HG03066 (cell line): ENCODE data around the gene PSMB2.
A peak's percentile ranks its signal among the peaks of the same experiment; 100 is the strongest.

ENCODE experiments used
- ATAC-seq: cut with Tn5 transposase; IDR thresholded peaks from one replicate; pipeline ENCODE4 v1.9.1; 2021; ENCODE audit warnings: low read depth; ENCODE audit not compliant: unreplicated experiment

Gene PSMB2

DNA sequence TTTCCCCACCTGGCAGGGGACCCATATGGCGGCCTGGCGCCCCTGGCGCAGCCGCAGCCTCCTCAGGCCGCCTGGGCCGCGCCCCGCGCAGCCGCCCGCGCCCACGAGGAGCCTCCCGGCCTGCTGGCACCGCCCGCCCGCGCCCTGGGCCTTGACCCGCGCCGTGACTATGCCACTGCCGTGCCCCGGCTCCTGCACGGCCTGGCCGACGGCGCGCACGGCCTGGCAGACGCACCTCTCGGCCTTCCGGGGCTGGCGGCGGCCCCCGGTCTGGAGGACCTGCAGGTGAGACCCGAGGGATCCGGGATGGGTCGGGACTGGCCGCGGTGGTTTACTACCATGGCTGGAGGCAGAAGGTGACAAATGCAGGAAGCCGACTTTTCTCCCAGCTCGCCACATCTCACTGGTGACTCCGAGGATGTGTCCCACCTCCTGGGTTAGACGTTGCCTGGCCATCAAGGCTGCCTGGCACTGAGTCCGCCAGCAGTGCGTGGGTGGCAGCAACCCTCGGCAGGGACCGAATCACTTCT lies 67.1 kb downstream of the PSMB2 start:
- no peak for ATAC-seq

DNA sequence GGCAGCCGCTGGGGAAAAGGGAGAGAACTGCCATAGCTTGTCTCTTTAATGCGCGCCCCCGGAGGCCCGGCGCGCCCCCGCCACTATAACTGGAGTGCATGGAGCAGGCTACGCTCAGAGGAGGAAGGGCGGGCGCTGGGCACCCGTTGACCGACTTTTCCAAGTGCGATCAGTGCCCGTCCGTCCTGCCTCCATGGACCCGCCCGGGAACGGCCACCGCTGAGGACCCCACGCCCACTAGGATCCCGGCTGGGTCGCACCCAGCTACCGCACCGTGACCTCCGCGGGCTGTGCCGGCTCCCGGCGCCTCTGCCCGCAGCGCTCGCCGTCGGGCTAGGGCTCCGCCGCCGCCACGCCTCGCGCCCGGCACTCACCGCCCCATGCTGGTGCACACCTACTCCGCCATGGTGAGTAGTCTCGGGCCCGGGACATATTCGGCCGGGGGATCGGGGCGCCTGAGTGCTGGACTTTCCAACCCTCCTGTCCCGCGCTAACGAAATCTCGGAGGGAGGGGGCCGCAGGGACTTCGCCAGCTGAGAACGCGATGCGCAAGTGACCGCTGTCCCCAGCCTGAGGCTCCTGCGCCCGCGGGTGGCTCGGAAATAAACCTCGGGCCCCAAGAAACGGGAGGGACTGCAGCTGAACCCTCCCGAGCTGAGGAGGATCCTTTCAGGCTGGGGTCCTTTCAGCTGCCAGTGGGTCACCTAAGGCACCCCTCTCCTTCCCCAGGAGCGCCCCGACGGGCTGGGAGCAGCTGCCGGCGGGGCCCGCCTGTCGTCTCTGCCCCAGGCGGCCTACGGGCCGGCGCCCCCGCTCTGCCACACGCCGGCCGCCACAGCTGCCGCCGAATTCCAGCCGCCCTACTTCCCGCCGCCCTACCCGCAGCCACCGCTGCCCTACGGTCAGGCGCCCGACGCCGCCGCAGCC lies 67.9 kb downstream of the PSMB2 start, which contains the start of gene TFAP2E:
Gene TFAP2E, plus strand, starts transcription at position 117 of the 927 bp plus-strand sequence. Its CDS starts 264 bp downstream, at position 381.
- no peak for ATAC-seq

DNA sequence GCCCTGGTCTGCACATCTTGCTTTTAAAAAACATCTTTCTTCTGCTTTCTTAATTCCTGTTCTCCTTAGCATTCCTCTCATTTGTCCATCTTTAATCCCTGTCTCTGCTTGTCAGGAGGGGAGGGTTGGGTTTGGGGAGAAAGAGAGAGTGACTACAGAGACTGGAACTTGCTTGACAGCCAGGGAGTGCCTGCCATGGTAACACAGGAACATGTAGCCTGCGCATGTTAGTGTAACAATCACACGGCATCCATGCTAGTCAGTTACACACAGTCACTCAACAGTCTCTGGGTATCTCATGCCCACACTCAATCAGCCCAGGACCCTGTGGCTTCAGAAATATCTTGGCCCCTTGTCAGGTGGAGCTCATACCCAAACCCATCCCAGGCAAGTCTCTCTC lies 69.0 kb downstream of the PSMB2 start:
- ATAC-seq, result no peak

DNA sequence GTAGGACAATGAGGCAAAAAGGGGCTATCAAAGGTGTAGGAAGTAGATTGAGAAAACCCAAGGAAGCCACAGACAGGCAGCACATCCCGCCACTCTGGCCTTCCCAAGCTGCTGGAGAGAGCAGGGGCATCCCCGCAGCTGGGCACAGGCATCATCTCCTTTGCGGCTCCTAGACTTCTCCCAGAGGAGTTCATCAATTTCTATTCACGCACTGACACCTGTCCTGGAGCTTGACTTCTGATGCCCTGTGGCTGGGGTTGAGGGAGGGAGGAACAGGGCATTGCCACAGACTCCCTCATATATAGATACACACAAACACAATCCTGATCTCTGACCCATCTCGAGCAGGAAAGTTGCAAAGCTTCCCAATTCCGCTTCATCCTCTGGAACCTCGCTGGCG lies 70.1 kb downstream of the PSMB2 start:
- no peak for ATAC-seq

DNA sequence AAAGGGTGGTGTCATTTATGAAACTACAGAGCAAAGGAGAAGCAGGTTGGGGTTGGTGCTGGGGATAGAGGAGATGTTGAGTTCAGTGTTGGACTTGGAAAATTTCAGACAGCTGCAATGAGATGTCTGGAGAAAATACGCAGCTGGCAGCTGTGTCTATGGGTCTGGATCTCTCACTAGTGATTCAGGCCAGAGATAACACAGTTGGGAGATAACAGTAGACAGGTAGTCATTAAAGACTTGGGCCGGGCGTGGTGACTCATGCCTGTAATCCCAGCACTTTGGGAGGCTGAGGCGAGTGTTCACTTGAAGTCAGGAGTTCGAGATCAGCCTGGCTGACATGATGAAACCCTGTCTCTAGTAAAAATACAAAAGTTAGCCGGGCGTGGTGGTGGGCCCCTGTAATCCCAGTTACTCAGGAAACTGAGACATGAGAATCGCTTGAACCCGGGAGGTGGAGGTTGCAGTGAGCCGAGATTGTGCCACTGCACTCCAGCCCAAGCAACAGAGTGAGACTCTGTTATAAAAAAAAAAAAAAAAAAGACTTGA lies 70.7 kb downstream of the PSMB2 start:
- ATAC-seq, result no peak

DNA sequence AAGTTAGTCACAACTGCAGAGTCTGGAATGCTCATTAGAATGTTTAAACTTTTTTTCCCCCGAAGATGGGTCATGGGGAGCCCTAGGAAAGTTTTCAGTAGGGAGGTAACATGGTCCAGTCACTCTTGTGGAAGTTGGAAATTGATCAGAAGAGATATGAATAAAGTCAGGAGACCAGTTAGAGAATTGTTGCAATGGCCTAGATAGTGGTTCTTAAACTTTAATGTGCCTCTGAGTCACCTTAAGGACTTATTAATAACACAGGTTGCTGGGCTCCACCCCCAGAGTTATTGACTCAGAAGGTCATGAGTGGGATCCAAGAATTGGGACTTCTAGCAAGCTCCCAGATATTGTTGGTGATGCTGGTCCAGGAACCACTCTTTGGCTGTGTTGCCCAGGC lies 71.4 kb downstream of the PSMB2 start:
- no peak for ATAC-seq

DNA sequence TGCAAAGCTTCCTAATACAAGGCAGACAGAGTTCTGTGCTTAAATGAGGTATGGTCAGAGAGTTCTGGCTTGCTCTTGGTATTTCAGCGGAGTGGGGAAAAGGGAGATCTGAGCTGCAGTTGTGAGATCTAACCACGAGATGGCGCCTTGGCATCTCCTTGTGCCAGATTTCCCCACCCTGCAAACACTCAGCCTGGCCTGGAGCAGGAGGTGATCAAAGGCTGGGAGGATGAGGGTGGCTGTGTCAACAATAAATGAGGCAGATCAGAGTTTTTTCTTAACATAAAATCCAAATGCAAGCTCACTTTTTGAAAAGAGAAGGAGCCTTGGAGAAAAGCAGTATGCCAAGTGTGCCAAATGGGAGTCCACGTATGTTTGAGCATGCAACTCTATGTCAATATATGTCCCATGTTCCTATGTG lies 72.3 kb downstream of the PSMB2 start:
- ATAC-seq, result peak; percentile 58

DNA sequence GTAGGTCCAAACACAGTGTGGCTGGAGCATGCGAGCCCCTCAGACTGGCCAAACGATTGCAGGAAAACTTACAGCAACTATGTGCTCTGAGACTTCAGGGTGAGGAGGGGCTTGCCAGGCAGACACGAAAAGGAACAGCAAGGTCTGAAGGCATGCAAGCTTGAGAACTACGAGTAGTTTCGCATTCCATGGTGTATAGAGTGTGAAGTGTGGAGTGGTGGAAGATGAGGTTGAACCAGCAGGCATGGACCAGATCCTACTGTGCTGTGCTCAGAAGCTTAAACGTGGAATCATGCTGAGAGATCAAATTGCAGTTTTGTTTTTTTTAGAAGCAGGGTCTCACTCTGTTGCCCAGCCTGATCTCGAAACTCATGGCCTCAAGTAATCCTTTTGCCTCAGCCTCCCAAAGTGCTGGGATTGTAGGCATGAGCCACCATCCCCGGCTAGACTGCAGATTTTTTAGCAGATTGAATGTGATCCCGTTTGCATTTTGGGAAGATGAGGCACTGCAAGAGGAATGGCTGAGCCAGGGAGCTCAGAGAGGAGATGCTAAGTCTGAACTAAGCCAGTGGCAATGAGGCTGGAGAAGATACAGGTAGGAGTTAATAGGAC lies 73.3 kb downstream of the PSMB2 start:
- ATAC-seq, result no peak

DNA sequence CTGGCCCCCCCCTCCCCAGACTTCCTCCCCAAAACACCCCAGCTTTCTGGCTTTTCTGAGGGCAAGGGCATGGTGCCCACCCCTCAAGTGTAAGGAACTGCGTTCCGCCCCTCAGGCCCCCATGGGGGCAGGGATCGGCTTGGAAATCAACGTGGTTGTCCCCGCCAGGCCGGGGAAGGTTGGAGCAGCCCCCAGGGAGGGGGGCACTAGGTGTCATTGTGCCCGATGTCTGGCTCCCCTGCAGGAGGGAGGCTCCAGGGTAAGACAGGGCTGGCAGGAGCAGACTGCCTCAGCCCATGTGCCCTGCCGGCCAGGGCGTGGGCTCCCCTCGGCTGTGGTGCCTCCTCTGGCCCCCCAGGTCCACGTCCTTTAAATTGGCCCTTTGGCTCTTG lies 75.6 kb downstream of the PSMB2 start:
- ATAC-seq, result no peak

DNA sequence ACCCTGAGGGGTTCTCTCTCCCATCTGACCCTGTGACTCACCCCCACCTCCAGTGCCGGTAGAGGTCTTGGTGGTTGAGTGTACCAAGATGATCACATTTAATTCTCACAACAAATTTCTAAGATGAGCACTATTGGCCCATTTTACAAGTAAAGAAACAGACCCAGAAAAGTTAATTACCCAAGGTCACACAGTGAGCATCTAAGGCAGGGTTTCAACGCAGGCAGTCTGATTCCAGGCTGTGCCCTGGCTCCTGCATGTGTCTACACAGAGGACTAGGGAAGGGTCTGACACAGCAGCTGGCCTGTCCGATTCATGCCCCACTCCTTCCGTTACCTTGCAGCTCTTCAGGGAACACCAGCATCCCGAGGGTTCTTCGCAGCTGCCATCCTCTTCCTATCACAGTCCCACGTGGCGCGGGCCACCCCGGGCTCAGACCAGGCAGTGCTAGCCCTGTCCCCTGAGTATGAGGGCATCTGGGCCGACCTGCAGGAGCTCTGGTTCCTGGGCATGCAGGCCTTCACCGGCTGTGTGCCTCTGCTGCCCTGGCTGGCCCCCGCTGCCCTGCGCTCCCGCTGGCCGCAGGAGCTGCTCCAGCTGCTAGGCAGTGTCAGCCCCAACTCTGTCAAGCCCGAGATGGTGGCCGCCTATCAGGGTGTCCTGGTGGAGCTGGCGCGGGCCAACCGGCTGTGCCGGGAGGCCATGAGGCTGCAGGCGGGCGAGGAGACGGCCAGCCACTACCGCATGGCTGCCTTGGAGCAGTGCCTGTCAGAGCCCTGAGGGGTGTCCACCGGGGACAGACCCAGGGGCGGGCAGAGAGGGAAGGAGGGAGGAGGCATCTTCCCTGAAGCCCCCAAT lies 76.2 kb downstream of the PSMB2 start:
- no peak for ATAC-seq

DNA sequence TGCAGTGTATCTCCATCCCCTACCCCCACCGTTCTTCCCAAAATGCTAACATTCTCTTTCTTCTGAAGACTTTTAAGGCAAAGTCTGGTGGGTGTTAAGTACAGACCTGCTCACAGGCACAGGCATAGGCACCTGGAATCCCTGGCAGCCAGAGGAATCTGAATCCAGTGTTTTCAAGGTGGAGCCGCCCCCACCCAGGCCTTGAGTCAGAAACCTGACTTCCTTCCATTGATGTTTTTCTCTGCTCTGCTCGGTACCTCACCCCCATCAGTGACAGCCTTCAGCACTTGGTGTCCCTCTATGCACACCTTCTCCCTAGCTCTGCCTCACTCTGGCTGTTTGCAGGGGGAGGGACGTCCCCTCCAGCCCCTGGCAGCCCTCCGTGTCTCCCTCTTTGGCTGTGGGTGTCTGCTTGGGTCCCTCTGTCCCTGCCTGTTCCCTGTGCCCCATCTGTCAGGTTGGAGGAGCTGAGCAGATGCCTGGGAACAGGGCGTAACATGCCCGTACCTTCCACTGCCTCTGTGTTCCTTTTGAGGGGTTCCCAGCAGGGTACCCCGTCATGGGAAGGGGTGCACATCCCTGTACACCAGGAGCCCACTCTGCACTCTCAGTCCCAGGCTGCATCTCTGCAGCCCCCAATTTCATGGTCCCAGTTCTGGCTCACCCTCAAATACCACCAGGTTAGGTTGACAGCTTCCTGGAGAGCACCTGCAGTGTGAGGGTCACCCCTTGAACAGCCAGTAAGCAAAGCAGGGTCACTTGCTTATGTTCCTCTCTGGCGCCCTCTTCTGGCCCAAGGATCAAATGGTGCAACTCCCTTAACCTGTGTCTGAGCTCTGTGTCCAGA lies 77.1 kb downstream of the PSMB2 start:
- no peak for ATAC-seq

DNA sequence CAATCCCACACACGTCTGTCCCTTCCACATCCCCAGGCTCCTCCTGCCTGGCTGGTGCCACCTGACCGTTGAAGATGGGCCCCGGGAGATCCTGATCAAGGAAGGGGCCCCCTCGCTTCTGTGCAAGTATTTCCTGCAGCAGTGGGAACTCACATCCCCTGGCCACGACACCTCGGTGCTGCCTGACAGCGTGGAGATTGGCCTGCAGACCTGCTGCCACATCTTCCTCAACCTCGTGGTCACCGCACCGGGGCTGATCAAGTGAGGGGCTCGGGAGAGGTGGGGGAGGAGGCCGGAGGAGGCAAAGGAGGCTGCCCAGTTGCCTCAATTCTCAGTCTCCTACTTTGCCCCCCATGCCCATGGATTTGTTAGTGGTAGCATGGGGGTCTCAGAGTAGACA lies 78.2 kb downstream of the PSMB2 start:
- no peak for ATAC-seq

DNA sequence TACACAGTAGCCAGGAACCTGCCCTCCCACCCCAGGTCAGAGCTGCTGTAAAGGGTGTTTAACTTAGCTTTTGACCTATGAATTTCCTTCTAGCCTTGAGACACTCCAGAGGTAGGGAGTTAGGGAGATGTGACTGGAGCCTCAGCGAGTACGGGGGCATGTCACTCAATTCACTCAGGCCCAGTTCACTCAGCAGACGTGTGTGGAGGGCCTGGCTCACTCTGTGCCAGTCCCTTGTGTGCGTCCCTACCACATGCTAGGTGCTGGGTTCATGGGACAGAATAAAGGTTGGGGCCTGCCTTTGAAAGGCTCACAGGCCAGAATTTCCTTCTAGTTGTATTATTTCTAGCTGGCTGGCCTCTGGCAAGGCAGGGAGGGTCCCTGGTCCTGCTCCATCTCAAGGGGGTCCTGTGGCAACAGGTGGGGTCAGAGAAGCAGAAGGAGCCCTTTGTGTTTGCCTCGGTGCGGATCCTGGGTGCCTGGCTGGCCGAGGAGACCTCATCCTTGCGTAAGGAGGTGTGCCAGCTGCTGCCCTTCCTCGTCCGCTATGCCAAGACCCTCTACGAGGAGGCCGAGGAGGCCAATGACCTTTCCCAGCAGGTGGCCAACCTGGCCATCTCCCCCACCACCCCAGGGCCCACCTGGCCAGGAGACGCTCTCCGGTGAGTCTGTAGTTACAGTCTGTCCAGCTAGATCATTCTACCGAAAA lies 79.2 kb downstream of the PSMB2 start:
- ATAC-seq, result no peak

DNA sequence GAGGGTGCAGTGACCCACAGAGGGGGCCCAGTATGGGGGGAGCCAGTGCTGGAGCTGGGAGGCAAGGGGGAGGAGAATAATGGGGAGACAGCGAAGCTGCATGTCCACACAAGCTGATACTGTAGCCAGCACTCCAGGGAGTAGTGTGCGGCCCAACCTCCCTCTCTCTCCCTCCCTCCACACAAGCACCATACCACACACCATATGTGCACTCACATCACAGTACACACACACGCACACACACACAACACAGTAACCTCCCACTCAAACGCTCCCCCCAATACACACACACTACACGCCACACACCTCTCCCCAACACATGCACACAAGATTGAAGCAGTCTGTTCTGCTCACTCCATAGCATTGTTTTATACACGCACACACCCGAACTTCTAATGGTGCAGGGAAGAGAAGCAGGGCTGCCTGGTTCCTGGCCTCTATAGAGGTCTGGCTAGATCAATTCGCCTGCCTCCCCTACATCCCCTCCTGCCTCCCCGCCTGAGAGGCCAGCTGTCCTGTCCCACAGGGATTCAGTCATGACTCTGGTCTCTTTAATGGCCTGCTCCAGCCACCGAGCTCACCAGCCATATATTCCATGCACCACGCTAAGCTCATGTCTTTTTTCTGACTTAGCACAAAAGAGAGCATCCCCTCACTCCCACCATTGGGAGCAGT lies 79.9 kb downstream of the PSMB2 start:
- ATAC-seq, result no peak

DNA sequence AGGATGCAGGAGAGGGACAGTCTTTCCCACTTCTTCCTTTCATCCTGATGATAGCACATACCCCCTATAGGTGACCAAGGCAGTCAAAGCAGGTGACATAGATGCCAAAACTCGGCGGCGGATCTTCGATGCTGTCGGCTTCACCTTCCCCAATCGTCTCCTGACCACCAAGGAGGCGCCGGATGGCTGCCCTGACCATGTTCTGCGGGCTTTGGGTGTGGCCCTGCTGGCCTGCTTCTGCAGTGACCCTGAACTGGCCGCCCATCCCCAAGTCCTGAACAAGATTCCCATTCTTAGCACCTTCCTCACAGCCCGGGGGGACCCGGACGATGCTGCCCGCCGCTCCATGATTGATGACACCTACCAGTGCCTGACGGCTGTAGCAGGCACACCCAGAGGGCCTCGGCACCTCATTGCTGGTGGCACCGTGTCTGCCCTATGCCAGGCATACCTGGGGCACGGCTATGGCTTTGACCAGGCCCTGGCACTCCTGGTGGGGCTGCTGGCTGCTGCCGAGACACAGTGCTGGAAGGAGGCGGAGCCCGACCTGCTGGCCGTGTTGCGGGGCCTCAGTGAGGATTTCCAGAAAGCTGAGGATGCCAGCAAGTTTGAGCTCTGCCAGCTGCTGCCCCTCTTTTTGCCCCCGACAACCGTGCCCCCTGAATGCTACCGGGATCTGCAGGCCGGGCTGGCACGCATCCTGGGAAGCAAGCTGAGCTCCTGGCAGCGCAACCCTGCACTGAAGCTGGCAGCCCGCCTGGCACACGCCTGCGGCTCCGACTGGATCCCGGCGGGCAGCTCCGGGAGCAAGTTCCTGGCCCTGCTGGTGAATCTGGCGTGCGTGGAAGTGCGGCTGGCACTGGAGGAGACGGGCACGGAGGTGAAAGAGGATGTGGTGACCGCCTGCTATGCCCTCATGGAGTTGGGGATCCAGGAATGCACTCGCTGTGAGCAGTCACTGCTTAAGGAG lies 80.8 kb downstream of the PSMB2 start:
- no peak for ATAC-seq

DNA sequence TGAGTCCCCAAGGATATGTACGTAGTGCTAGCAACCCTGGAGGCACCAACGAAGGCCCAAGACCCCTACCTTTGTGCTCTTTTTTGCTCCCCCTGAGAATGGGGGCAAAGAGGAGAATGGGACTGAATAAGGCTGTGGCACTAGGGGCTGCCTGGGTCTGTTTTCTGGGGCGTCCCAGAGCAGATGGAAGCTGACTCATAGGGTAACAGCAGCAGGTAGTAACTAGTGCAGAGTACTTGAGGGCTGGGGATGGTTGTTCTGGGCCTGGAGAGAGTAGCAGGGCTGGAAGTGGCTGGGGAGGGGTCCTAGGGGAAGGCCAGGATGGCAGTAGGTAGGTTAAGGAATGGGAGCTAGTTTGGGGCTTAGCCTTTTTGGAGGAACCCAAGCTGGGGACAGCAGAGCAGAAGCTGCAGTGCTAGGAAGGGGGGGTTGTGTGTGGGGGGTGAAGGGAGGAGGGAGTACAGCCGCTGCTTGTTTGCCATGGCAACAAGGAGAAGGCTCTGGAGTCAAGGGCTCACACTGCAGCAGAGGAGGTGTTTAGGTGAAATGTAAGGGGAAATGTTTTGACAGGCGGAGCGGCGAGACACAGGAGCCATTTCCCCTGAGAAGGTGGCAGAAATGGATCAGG lies 81.9 kb downstream of the PSMB2 start:
- ATAC-seq, result no peak
